Mammary epithelial cell (primary cell): ENCODE results near the gene AJAP1.

Source experiments
- CTCF ChIP-seq, 2 donors: IDR thresholded peaks in 1 of 2; conservative IDR thresholded peaks in 1 of 2; 2 replicates each; pipeline ENCODE4 v1.5.1; 2011 to 2012; ENCODE audit warnings: inconsistent platforms in 2 of 2, low read length in 2 of 2, mild to moderate bottlenecking in 2 of 2, control low read depth in 1 of 2, low read depth in 1 of 2; ENCODE audit not compliant: insufficient read depth in 1 of 2; ENCODE audit errors: extremely low read depth in 1 of 2
- EZH2 ChIP-seq: IDR thresholded peaks from 2 replicates; pipeline ENCODE4 v1.6.1; 2012; ENCODE audit warnings: low read length, inconsistent platforms, borderline replicate concordance

- TF ChIP-seq CTCF (conservative IDR thresholded peaks at IDR 0.05 in 1 of 2, IDR thresholded peaks at IDR 0.05 in 1 of 2; ENCODE audit: extremely low read depth in 1 of 2, insufficient read depth in 1 of 2, low read depth in 1 of 2, low read length in 2 of 2), result no peak
- no peak for TF ChIP-seq EZH2
Observed at GRCh38 chr1:4756851-4757580, 102.6 kb downstream of the AJAP1 start.
